ENCODE results near the gene PCDH9.

- TF ChIP-seq ZNF746 (CRISPR knock-in tag; IDR thresholded peaks at IDR 0.05) (no peak), ZNF274 (CRISPR knock-in tag; IDR thresholded peaks at IDR 0.05) (no peak), CTCF (CRISPR knock-in tag; IDR thresholded peaks at IDR 0.05) (no peak), REST (IDR thresholded peaks at IDR 0.05; ENCODE audit: borderline replicate concordance in 1 of 2, low read depth in 1 of 2, low read length in 2 of 2) (no peak), CHD2 (IDR thresholded peaks at IDR 0.05; ENCODE audit: low read depth, low read length) (no peak), ZNF460 (CRISPR knock-in tag; IDR thresholded peaks at IDR 0.05; ENCODE audit: borderline replicate concordance) (no peak), ELK4 (CRISPR knock-in tag; IDR thresholded peaks at IDR 0.05; ENCODE audit: borderline replicate concordance) (no peak), ZNF639 (CRISPR knock-in tag; conservative IDR thresholded peaks at IDR 0.05) (no peak), ZNF446 (CRISPR knock-in tag; IDR thresholded peaks at IDR 0.05) (no peak), REPIN1 (CRISPR knock-in tag; IDR thresholded peaks at IDR 0.05; ENCODE audit: borderline replicate concordance, low read depth) (no peak), HNRNPUL1 (IDR thresholded peaks at IDR 0.05; ENCODE audit: low read depth, low read length) (no peak), BRF2 (CRISPR knock-in tag; IDR thresholded peaks at IDR 0.05) (no peak), JUND (CRISPR knock-in tag; IDR thresholded peaks at IDR 0.05) (no peak)
Measured at GRCh38 chr13:66778461-66778860, 451.7 kb downstream of the PCDH9 start.
